Fibroblast of lung (primary cell): Measurements from ENCODE around the gene LENG9. TPM values are rescaled to one million over a fixed set of nuclear protein-coding genes. Genes with fewer than 3 reads are reported as not detected.

Source experiments
- DNase-seq, 2 donors: peaks; one replicate each; pipeline versions ENCODE4 v3.0.0 to v3.0.0-alpha.2; 2010; ENCODE audit warnings: low read depth in 2 of 2
- H2AFZ ChIP-seq: 2 replicates; pipeline ENCODE4 v1.5.1; 2012; ENCODE audit warnings: low read length, control low read depth, inconsistent platforms
- H3K27ac ChIP-seq: 2 replicates; pipeline ENCODE4 v1.5.1; 2011; ENCODE audit warnings: low read length, control low read depth; ENCODE audit not compliant: insufficient read depth
- H3K27me3 ChIP-seq: 2 replicates; pipeline ENCODE4 v1.5.1; 2011; ENCODE audit warnings: mild to moderate bottlenecking, low read length; ENCODE audit not compliant: control insufficient read depth, insufficient read depth
- H3K36me3 ChIP-seq: 2 replicates; pipeline ENCODE4 v1.5.1; 2011; ENCODE audit warnings: low read length; ENCODE audit not compliant: control insufficient read depth, insufficient read depth
- H3K4me1 ChIP-seq: 2 replicates; pipeline ENCODE4 v1.5.1; 2011; ENCODE audit warnings: low read length; ENCODE audit not compliant: control insufficient read depth, insufficient read depth; ENCODE audit errors: extremely low read depth
- H3K4me2 ChIP-seq: 2 replicates; pipeline ENCODE4 v1.5.1; 2011; ENCODE audit warnings: low read length, control low read depth; ENCODE audit not compliant: insufficient read depth; ENCODE audit errors: extremely low read depth
- H3K4me3 ChIP-seq, 4 experiments: fragments of 200-600 bp in 1 of 4; sonication (generic) in 1 of 4; replicated peaks in 1 of 4; 2 replicates each; pipeline ENCODE4 v1.5.1; 2011 to 2016; ENCODE audit warnings: low read length in 4 of 4, low read depth in 3 of 4, mild to moderate bottlenecking in 3 of 4, control low read depth in 2 of 4, inconsistent platforms in 1 of 4, mixed read lengths in 1 of 4; ENCODE audit not compliant: insufficient read depth in 1 of 4; ENCODE audit errors: control extremely low read depth in 1 of 4
- H3K79me2 ChIP-seq: 2 replicates; pipeline ENCODE4 v1.5.1; 2012; ENCODE audit warnings: mild to moderate bottlenecking, low read length, inconsistent platforms; ENCODE audit not compliant: control insufficient read depth, insufficient read depth
- H3K9ac ChIP-seq: 2 replicates; pipeline ENCODE4 v1.5.1; 2011; ENCODE audit warnings: mild to moderate bottlenecking, low read length, control low read depth; ENCODE audit not compliant: insufficient read depth
- H3K9me3 ChIP-seq: 2 replicates; pipeline ENCODE4 v1.5.1; 2012; ENCODE audit warnings: low read depth, low read length; ENCODE audit not compliant: control insufficient read depth, insufficient read depth
- H4K20me1 ChIP-seq: 2 replicates; pipeline ENCODE4 v1.5.1; 2011; ENCODE audit warnings: low read length; ENCODE audit not compliant: control insufficient read depth, insufficient read depth; ENCODE audit errors: extremely low read depth
- CTCF ChIP-seq, 2 donors: IDR thresholded peaks in 1 of 2; conservative IDR thresholded peaks in 1 of 2; 1 replicate in 1 of 2; 2 replicates in 1 of 2; pipeline ENCODE4 v1.5.1; 2011 to 2012; ENCODE audit warnings: low read length in 2 of 2, control low read depth in 1 of 2, inconsistent platforms in 1 of 2, low read depth in 1 of 2, mild to moderate bottlenecking in 1 of 2
- EZH2 ChIP-seq: IDR thresholded peaks from 2 replicates; pipeline ENCODE4 v1.5.1; 2012; ENCODE audit warnings: low read length, control low read depth, mild to moderate bottlenecking; ENCODE audit errors: missing control alignments
- polyA plus RNA-seq, 2 donors: library from polyadenylated mRNA; depleted of rRNA in 1 of 2; stranded (reverse) in 1 of 2; unstranded in 1 of 2; fragments of >200 nt; gene quantifications; 2 replicates each; pipeline ENCODE4 v1.2.1, GENCODE V29; 2011 to 2012; ENCODE audit warnings: missing spikeins in 1 of 2
- total RNA-seq: library from RNA; depleted of rRNA; stranded (reverse); fragments of >200 nt; gene quantifications from 2 replicates; pipeline ENCODE4 v1.2.1, GENCODE V29; 2014

LENG9 gene
- total and polyA plus RNA-seq, 2 donors (not counting 1 experiment from before 2014, with no cell fraction given), result 0.84 to 16.7 TPM

- H4K20me1 ChIP-seq, result no peaks in the 10 kb centered on the region
- H2AFZ ChIP-seq, result no peak overlapping the region
- no peak overlapping the region for H3K4me2 ChIP-seq
- no peaks in the 10 kb centered on the region for H3K79me2 ChIP-seq
- H3K4me1 ChIP-seq, result no peaks in the 10 kb centered on the region
- no peak for DNase-seq
- no peaks in the 10 kb centered on the region for H3K9me3 ChIP-seq
- no peaks in the 10 kb centered on the region for H3K36me3 ChIP-seq
- peaks cover 12% of the 10 kb centered on the region for H3K27me3 ChIP-seq
- H3K4me3 ChIP-seq, result no peak overlapping the region
- H3K9ac ChIP-seq, result no peak overlapping the region
- no peak for TF ChIP-seq EZH2
- no peak for TF ChIP-seq CTCF (conservative IDR thresholded peaks at IDR 0.05 in 1 of 2, IDR thresholded peaks at IDR 0.05 in 1 of 2; ENCODE audit: low read depth in 1 of 2, low read length in 2 of 2)
- no peak overlapping the region for H3K27ac ChIP-seq
Observed at GRCh38 chr19:54421521-54421920, 42.1 kb downstream of the LENG9 start.

- no peaks in the 10 kb centered on the region for H3K9me3 ChIP-seq
- H3K4me1 ChIP-seq, result no peaks in the 10 kb centered on the region
- H3K27ac ChIP-seq, result no peak overlapping the region
- no peaks in the 10 kb centered on the region for H3K36me3 ChIP-seq
- no peak overlapping the region for H3K9ac ChIP-seq
- no peak for DNase-seq
- H3K27me3 ChIP-seq, result peaks cover 12% of the 10 kb centered on the region
- no peak for TF ChIP-seq EZH2
- TF ChIP-seq CTCF (conservative IDR thresholded peaks at IDR 0.05 in 1 of 2, IDR thresholded peaks at IDR 0.05 in 1 of 2; ENCODE audit: low read depth in 1 of 2, low read length in 2 of 2), result no peak
- H3K4me2 ChIP-seq, result no peak overlapping the region
- H3K4me3 ChIP-seq, result no peak overlapping the region
- H4K20me1 ChIP-seq, result no peaks in the 10 kb centered on the region
- H2AFZ ChIP-seq, result no peak overlapping the region
- no peaks in the 10 kb centered on the region for H3K79me2 ChIP-seq
Observed at GRCh38 chr19:54421169-54421516, 42.4 kb downstream of the LENG9 start.

GRCh38 chr19:54420383-54421168, 43.0 kb downstream of the LENG9 start:
- no peaks in the 10 kb centered on the region for H4K20me1 ChIP-seq
- H3K79me2 ChIP-seq, result no peaks in the 10 kb centered on the region
- H3K27me3 ChIP-seq, result peaks cover 12% of the 10 kb centered on the region
- H3K4me1 ChIP-seq, result no peaks in the 10 kb centered on the region
- H3K9me3 ChIP-seq, result no peaks in the 10 kb centered on the region
- no peak overlapping the region for H3K4me2 ChIP-seq
- TF ChIP-seq CTCF (conservative IDR thresholded peaks at IDR 0.05 in 1 of 2, IDR thresholded peaks at IDR 0.05 in 1 of 2; ENCODE audit: low read depth in 1 of 2, low read length in 2 of 2) (no peak), EZH2 (no peak)
- no peak overlapping the region for H3K27ac ChIP-seq
- no peak overlapping the region for H3K4me3 ChIP-seq
- H3K36me3 ChIP-seq, result no peaks in the 10 kb centered on the region
- H2AFZ ChIP-seq, result no peak overlapping the region
- DNase-seq, result no peak
- H3K9ac ChIP-seq, result no peak overlapping the region
